ENCODE data around the gene MKLN1.
"Not testable (repeated sequence)": the region's sequence is repeated elsewhere in the genome, so short reads cannot be mapped to it uniquely, and the experiment has no call there.

The MKLN1 gene

GRCh38 chr7:131462059-131462458 lies 134.4 kb downstream of the MKLN1 start:
- Histone ChIP-seq H3K36me3 (replicated peaks) (peaks cover 9% of the 10 kb centered on the region), H3K27me3 (replicated peaks) (no peaks in the 10 kb centered on the region), H3K27ac (no peak overlapping the region), H3K4me3 (ENCODE audit: low read depth, low read length) (no peak overlapping the region)
- TF ChIP-seq CTCF (IDR thresholded peaks at IDR 0.05; ENCODE audit: low read depth, low read length, missing control alignments) = no peak
- in situ Hi-C loops (cut with HindIII; ENCODE audit: low pct_ligation_motif_present, low sequenced_read_pairs) = no loop called here
- DNase-seq = no peak

- H3K4me3 ChIP-seq (ENCODE audit: low read depth, low read length); H3K27me3 ChIP-seq (replicated peaks); H3K27ac ChIP-seq; in situ Hi-C loops (cut with HindIII; ENCODE audit: low pct_ligation_motif_present, low sequenced_read_pairs); DNase-seq: not testable (repeated sequence)
- peaks cover 14% of the 10 kb centered on the region for H3K36me3 ChIP-seq (replicated peaks)
These were observed 135.0 kb downstream of the MKLN1 start for GRCh38 chr7:131462715-131463114.

GRCh38 chr7:131466735-131467365 lies 139.2 kb downstream of the MKLN1 start:
- Histone ChIP-seq H3K27me3 (replicated peaks) (no peaks in the 10 kb centered on the region), H3K27ac (no peak overlapping the region), H3K36me3 (replicated peaks) (peaks cover 18% of the 10 kb centered on the region), H3K4me3 (ENCODE audit: low read depth, low read length) (no peak overlapping the region)
- no peak for TF ChIP-seq CTCF (IDR thresholded peaks at IDR 0.05; ENCODE audit: low read depth, low read length, missing control alignments)
- in situ Hi-C loops (cut with HindIII; ENCODE audit: low pct_ligation_motif_present, low sequenced_read_pairs) = no loop called here
- no peak for DNase-seq

- no peak for TF ChIP-seq CTCF (IDR thresholded peaks at IDR 0.05; ENCODE audit: low read depth, low read length, missing control alignments)
- no peak for DNase-seq
- Histone ChIP-seq H3K27me3 (replicated peaks) (no peaks in the 10 kb centered on the region), H3K4me3 (ENCODE audit: low read depth, low read length) (no peak overlapping the region), H3K27ac (no peak overlapping the region), H3K36me3 (replicated peaks) (peaks cover 18% of the 10 kb centered on the region)
- in situ Hi-C loops (cut with HindIII; ENCODE audit: low pct_ligation_motif_present, low sequenced_read_pairs) = no loop called here
These were observed 140.1 kb downstream of the MKLN1 start for GRCh38 chr7:131467788-131468187.

GRCh38 chr7:131471250-131472004 lies 143.8 kb downstream of the MKLN1 start:
- in situ Hi-C loops (cut with HindIII; ENCODE audit: low pct_ligation_motif_present, low sequenced_read_pairs) = no loop called here
- no peak overlapping the region for H3K4me3 ChIP-seq (ENCODE audit: low read depth, low read length)
- H3K36me3 ChIP-seq (replicated peaks) = peaks cover 16% of the 10 kb centered on the region
- no peak overlapping the region for H3K27ac ChIP-seq
- no peak for TF ChIP-seq CTCF (IDR thresholded peaks at IDR 0.05; ENCODE audit: low read depth, low read length, missing control alignments)
- no peaks in the 10 kb centered on the region for H3K27me3 ChIP-seq (replicated peaks)
- DNase-seq = no peak

GRCh38 chr7:131476740-131477139 lies 149.1 kb downstream of the MKLN1 start:
- H3K27ac ChIP-seq = no peak overlapping the region
- no peaks in the 10 kb centered on the region for H3K27me3 ChIP-seq (replicated peaks)
- in situ Hi-C loops (cut with HindIII; ENCODE audit: low pct_ligation_motif_present, low sequenced_read_pairs) = no loop called here
- DNase-seq = no peak
- TF ChIP-seq CTCF (IDR thresholded peaks at IDR 0.05; ENCODE audit: low read depth, low read length, missing control alignments) = no peak
- peaks cover 2% of the 10 kb centered on the region for H3K36me3 ChIP-seq (replicated peaks)
- no peak overlapping the region for H3K4me3 ChIP-seq (ENCODE audit: low read depth, low read length)
